ENCODE measurements around the gene TECPR2. TPM values are rescaled to one million over a fixed set of nuclear protein-coding genes. Genes with fewer than 3 reads are reported as not detected.

The TECPR2 gene
- total and polyA plus RNA-seq, 2 of the 13 experiments (the other 11 are each of a cell fraction or from before 2014, with no cell fraction given): 3.5 to 5.7 TPM

DNA sequence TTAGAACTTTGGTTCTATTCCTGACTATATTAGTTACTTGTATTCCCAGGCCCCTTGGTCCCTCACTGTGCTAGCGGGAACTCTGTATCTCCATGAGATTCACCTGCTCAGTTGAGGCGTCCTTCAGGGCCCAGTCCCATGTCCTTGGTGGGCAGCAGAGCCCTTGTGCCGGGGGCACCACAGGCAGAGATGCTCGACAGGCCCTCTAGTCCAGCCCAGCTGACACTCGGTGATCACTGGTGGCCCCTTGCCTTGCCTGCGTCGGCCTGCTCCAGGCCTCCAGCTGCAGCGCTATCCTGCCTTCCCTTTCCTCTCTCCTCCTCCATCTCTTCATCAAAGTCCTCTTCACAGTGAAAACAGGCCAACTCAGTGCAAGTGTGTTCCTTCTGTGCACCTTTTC lies 76.8 kb downstream of the TECPR2 start:
- H3K27ac ChIP-seq (ENCODE audit: extremely low read length, insufficient read depth, low read length): no peak overlapping the region
- H3K79me2 ChIP-seq (ENCODE audit: insufficient read depth, low read length): no peaks in the 10 kb centered on the region
- no peak for FAIRE-seq
- intact Hi-C loops (cut with micrococcal nuclease; ENCODE audit: unreplicated experiment): no loop called here
- ChIA-PET POLR2A (interaction anchor here (1.2 kb wide), 1 partner anchor 69 kb away, joined by 3 read pairs; no protein-coding TSS in a partner anchor), CTCF (ENCODE audit: low intra/inter-chr PET ratio, low total read pairs) (no interaction called here)
- ATAC-seq: no peak
- no TSS peak for BruUV-seq (replicated peaks)
- no peaks in the 10 kb centered on the region for H4K20me1 ChIP-seq (ENCODE audit: insufficient read depth, low read length)
- H2AFZ ChIP-seq (ENCODE audit: low read length): no peak overlapping the region
- in situ Hi-C loops (cut with HindIII; ENCODE audit: extremely low pct_ligation_motif_present, low pct_unique_long_range_greater_than_20kb): loop anchor here (5.0 kb wide), 1 partner anchor 78 kb away; no protein-coding TSS in a partner anchor
- H3K4me1 ChIP-seq (ENCODE audit: insufficient read depth, low read length): peaks cover 34% of the 10 kb centered on the region
- H3K9me3 ChIP-seq (ENCODE audit: low read length): no peaks in the 10 kb centered on the region
- H3K4me2 ChIP-seq (ENCODE audit: low read depth, low read length): no peak overlapping the region
- no peak overlapping the region for H3K4me3 ChIP-seq (replicated peaks in 1 of 3; ENCODE audit: insufficient read depth in 1 of 3, low read depth in 2 of 3, low read length in 3 of 3)
- H3K36me3 ChIP-seq (replicated peaks in 1 of 2; ENCODE audit: control insufficient read depth in 1 of 2, insufficient read depth in 2 of 2, low read length in 2 of 2): peaks cover 1 to 14% of the 10 kb centered on the region in 2 experiments; a peak in 3 of 5 replicates
- H3K9ac ChIP-seq (ENCODE audit: insufficient read depth, low read depth, low read length): no peak overlapping the region
- no peak for DNase-seq (ENCODE audit: low spot score)
- 95% methylated on average over 8 of the region's 8 CpGs for WGBS (ENCODE audit: low lambda C conversion rate)
- no peaks in the 10 kb centered on the region for H3K27me3 ChIP-seq (ENCODE audit: control insufficient read depth in 1 of 2, insufficient read depth in 2 of 2, low read length in 2 of 2)
- TF ChIP-seq STAG1 (CRISPR knock-in tag; IDR thresholded peaks at IDR 0.05) (no peak), TAF1 (CRISPR knock-in tag; IDR thresholded peaks at IDR 0.05) (no peak), ZNF317 (CRISPR knock-in tag; IDR thresholded peaks at IDR 0.05) (no peak), THAP8 (CRISPR knock-in tag; IDR thresholded peaks at IDR 0.05; ENCODE audit: borderline replicate concordance) (no peak), SIN3A (IDR thresholded peaks at IDR 0.05; ENCODE audit: borderline replicate concordance, low read depth, low read length) (no peak), HNF4G (IDR thresholded peaks at IDR 0.05; ENCODE audit: borderline replicate concordance, low read depth, low read length) (no peak), HNF4G (CRISPR knock-in tag; IDR thresholded peaks at IDR 0.05; ENCODE audit: borderline replicate concordance, low read depth) (no peak)
- TF ChIP-seq, protein P1, sequence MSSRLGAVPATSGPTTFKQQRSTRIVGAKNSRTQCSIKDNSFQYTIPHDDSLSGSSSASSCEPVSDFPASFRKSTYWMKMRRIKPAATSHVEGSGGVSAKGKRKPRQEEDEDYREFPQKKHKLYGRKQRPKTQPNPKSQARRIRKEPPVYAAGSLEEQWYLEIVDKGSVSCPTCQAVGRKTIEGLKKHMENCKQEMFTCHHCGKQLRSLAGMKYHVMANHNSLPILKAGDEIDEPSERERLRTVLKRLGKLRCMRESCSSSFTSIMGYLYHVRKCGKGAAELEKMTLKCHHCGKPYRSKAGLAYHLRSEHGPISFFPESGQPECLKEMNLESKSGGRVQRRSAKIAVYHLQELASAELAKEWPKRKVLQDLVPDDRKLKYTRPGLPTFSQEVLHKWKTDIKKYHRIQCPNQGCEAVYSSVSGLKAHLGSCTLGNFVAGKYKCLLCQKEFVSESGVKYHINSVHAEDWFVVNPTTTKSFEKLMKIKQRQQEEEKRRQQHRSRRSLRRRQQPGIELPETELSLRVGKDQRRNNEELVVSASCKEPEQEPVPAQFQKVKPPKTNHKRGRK (CRISPR knock-in tag; IDR thresholded peaks at IDR 0.05): no peak
- TF ChIP-seq, protein P2, sequence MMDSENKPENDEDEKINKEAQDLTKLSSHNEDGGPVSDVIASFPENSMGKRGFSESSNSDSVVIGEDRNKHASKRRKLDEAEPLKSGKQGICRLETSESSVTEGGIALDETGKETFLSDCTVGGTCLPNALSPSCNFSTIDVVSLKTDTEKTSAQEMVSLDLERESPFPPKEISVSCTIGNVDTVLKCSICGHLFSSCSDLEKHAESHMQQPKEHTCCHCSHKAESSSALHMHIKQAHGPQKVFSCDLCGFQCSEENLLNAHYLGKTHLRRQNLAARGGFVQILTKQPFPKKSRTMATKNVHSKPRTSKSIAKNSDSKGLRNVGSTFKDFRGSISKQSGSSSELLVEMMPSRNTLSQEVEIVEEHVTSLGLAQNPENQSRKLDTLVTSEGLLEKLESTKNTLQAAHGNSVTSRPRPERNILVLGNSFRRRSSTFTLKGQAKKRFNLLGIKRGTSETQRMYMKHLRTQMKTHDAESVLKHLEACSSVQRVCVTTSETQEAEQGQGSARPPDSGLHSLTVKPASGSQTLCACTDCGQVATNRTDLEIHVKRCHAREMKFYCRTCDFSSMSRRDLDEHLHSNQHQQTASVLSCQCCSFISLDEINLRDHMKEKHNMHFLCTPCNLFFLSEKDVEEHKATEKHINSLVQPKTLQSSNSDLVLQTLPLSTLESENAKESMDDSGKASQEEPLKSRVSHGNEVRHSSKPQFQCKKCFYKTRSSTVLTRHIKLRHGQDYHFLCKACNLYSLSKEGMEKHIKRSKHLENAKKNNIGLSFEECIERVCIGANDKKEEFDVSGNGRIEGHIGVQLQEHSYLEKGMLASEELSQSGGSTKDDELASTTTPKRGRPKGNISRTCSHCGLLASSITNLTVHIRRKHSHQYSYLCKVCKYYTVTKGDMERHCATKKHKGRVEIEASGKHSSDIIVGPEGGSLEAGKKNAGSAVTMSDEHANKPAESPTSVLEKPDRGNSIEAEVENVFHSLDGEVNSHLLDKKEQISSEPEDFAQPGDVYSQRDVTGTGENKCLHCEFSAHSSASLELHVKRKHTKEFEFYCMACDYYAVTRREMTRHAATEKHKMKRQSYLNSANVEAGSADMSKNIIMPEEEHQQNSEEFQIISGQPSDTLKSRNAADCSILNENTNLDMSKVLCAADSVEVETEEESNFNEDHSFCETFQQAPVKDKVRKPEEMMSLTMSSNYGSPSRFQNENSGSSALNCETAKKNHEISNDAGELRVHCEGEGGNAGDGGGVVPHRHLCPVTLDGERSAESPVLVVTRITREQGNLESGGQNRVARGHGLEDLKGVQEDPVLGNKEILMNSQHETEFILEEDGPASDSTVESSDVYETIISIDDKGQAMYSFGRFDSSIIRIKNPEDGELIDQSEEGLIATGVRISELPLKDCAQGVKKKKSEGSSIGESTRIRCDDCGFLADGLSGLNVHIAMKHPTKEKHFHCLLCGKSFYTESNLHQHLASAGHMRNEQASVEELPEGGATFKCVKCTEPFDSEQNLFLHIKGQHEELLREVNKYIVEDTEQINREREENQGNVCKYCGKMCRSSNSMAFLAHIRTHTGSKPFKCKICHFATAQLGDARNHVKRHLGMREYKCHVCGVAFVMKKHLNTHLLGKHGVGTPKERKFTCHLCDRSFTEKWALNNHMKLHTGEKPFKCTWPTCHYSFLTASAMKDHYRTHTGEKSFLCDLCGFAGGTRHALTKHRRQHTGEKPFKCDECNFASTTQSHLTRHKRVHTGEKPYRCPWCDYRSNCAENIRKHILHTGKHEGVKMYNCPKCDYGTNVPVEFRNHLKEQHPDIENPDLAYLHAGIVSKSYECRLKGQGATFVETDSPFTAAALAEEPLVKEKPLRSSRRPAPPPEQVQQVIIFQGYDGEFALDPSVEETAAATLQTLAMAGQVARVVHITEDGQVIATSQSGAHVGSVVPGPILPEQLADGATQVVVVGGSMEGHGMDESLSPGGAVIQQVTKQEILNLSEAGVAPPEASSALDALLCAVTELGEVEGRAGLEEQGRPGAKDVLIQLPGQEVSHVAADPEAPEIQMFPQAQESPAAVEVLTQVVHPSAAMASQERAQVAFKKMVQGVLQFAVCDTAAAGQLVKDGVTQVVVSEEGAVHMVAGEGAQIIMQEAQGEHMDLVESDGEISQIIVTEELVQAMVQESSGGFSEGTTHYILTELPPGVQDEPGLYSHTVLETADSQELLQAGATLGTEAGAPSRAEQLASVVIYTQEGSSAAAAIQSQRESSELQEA (CRISPR knock-in tag; IDR thresholded peaks at IDR 0.05; ENCODE audit: not compliant biosample characterization): no peak
